ENCODE data around the gene ATRN.

The ATRN gene

DNA sequence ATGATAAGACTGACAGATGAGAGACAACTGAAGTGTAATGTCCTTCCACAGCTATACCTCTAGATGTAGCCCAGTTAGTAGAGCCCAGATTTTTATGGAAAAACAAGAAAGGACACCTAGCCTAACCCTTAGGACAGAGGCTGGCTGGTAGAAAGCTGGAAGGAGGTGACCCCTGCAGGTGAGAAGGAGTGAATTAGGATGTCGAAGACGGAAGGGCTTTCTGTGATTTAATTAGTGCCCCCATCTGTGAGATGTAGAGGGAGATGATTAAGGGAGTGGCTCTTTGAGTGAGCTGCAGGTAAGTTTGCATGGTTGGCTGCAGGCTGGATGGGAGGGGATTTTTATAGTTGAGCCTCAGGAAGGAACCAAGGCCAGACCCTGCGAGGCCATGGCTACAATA, 109.6 kb downstream of the ATRN start:
- Histone ChIP-seq H3K27ac (ENCODE audit: extremely low read depth, low read depth, low read length) (no peak overlapping the region), H3K4me1 (ENCODE audit: control insufficient read depth, insufficient read depth, low read length) (no peaks in the 10 kb centered on the region), H3K36me3 (ENCODE audit: control insufficient read depth in 2 of 2, insufficient read depth in 1 of 2, low read length in 2 of 2) (peaks cover 4 to 47% of the 10 kb centered on the region in 2 experiments), H3K9me3 (ENCODE audit: control insufficient read depth, insufficient read depth, low read depth, low read length) (no peaks in the 10 kb centered on the region), H3K4me3 (ENCODE audit: low read depth, low read length) (no peak overlapping the region)
- TF ChIP-seq ZNF221 (tag by site-specific recombination; IDR thresholded peaks at IDR 0.05; ENCODE audit: borderline replicate concordance) (no peak), ZNF169 (tag by site-specific recombination; IDR thresholded peaks at IDR 0.05) (no peak), HOXC10 (CRISPR knock-in tag; IDR thresholded peaks at IDR 0.05) (no peak), ZNF335 (tag by site-specific recombination; conservative IDR thresholded peaks at IDR 0.05) (no peak)
- CTCF ChIA-PET: interaction anchor here (0.6 to 1.6 kb wide), 4 partner anchors 17 to 142 kb away, joined by 3 to 7 read pairs (median 4); no protein-coding TSS in a partner anchor
- POLR2A ChIA-PET: no interaction called here

DNA sequence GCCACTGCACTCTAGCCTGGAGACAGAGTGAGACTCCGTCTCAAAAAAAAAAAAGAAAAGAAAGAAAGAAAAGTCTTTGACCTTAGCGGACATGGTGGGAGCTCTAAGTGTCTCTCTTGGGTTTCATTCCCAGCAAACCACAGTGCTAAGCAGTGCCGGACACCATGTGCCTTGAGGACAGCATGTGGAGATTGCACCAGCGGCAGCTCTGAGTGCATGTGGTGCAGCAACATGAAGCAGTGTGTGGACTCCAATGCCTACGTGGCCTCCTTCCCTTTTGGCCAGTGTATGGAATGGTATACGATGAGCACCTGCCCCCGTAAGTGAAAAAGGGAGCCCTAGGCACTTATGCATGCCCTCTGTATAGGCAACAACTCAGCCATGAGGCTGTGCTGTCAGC, 112.9 kb downstream of the ATRN start:
- Histone ChIP-seq H3K4me1 (ENCODE audit: control insufficient read depth, insufficient read depth, low read length) (no peaks in the 10 kb centered on the region), H3K27ac (ENCODE audit: extremely low read depth, low read depth, low read length) (no peak overlapping the region), H3K9me3 (ENCODE audit: control insufficient read depth, insufficient read depth, low read depth, low read length) (no peaks in the 10 kb centered on the region), H3K4me3 (ENCODE audit: low read depth, low read length) (no peak overlapping the region), H3K36me3 (ENCODE audit: control insufficient read depth in 2 of 2, insufficient read depth in 1 of 2, low read length in 2 of 2) (peaks cover 9 to 31% of the 10 kb centered on the region in 2 experiments)
- TF ChIP-seq, protein P1, sequence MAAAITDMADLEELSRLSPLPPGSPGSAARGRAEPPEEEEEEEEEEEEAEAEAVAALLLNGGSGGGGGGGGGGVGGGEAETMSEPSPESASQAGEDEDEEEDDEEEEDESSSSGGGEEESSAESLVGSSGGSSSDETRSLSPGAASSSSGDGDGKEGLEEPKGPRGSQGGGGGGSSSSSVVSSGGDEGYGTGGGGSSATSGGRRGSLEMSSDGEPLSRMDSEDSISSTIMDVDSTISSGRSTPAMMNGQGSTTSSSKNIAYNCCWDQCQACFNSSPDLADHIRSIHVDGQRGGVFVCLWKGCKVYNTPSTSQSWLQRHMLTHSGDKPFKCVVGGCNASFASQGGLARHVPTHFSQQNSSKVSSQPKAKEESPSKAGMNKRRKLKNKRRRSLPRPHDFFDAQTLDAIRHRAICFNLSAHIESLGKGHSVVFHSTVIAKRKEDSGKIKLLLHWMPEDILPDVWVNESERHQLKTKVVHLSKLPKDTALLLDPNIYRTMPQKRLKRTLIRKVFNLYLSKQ (tag by site-specific recombination; IDR thresholded peaks at IDR 0.05; ENCODE audit: borderline replicate concordance): no peak
- TF ChIP-seq KLF16 (tag by site-specific recombination; IDR thresholded peaks at IDR 0.05): no peak
- no peak for TF ChIP-seq ZNF629 (tag by site-specific recombination; IDR thresholded peaks at IDR 0.05)
- TF ChIP-seq, protein P2, sequence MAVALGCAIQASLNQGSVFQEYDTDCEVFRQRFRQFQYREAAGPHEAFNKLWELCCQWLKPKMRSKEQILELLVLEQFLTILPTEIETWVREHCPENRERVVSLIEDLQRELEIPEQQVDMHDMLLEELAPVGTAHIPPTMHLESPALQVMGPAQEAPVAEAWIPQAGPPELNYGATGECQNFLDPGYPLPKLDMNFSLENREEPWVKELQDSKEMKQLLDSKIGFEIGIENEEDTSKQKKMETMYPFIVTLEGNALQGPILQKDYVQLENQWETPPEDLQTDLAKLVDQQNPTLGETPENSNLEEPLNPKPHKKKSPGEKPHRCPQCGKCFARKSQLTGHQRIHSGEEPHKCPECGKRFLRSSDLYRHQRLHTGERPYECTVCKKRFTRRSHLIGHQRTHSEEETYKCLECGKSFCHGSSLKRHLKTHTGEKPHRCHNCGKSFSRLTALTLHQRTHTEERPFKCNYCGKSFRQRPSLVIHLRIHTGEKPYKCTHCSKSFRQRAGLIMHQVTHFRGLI (tag by site-specific recombination; IDR thresholded peaks at IDR 0.05): no peak
- TF ChIP-seq, protein P3, sequence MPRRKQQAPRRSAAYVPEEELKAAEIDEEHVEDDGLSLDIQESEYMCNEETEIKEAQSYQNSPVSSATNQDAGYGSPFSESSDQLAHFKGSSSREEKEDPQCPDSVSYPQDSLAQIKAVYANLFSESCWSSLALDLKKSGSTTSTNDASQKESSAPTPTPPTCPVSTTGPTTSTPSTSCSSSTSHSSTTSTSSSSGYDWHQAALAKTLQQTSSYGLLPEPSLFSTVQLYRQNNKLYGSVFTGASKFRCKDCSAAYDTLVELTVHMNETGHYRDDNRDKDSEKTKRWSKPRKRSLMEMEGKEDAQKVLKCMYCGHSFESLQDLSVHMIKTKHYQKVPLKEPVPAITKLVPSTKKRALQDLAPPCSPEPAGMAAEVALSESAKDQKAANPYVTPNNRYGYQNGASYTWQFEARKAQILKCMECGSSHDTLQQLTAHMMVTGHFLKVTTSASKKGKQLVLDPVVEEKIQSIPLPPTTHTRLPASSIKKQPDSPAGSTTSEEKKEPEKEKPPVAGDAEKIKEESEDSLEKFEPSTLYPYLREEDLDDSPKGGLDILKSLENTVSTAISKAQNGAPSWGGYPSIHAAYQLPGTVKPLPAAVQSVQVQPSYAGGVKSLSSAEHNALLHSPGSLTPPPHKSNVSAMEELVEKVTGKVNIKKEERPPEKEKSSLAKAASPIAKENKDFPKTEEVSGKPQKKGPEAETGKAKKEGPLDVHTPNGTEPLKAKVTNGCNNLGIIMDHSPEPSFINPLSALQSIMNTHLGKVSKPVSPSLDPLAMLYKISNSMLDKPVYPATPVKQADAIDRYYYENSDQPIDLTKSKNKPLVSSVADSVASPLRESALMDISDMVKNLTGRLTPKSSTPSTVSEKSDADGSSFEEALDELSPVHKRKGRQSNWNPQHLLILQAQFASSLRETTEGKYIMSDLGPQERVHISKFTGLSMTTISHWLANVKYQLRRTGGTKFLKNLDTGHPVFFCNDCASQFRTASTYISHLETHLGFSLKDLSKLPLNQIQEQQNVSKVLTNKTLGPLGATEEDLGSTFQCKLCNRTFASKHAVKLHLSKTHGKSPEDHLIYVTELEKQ (tag by site-specific recombination; IDR thresholded peaks at IDR 0.05; ENCODE audit: borderline replicate concordance): no peak
- TF ChIP-seq ZNF433 (tag by site-specific recombination; IDR thresholded peaks at IDR 0.05; ENCODE audit: low read depth): no peak
- no peak for TF ChIP-seq BCL11B (tag by site-specific recombination; IDR thresholded peaks at IDR 0.05; ENCODE audit: low read depth)
- no peak for TF ChIP-seq REPIN1 (tag by site-specific recombination; IDR thresholded peaks at IDR 0.05; ENCODE audit: low read depth)
- no peak for TF ChIP-seq ZNF24 (tag by site-specific recombination; IDR thresholded peaks at IDR 0.05)
- no peak for TF ChIP-seq IKZF3 (tag by site-specific recombination; IDR thresholded peaks at IDR 0.05)
- no peak for TF ChIP-seq ZBTB8A (tag by site-specific recombination; IDR thresholded peaks at IDR 0.05)
- TF ChIP-seq ZNF426 (tag by site-specific recombination; IDR thresholded peaks at IDR 0.05): no peak
- TF ChIP-seq ZNF350 (tag by site-specific recombination; IDR thresholded peaks at IDR 0.05): no peak
- TF ChIP-seq ZNF701 (tag by site-specific recombination; IDR thresholded peaks at IDR 0.05): no peak
- TF ChIP-seq ZNF830 (tag by site-specific recombination; IDR thresholded peaks at IDR 0.05; ENCODE audit: low read depth): no peak
- POLR2A ChIA-PET: no interaction called here
- CTCF ChIA-PET: interaction anchor here (1.1 kb wide), 1 partner anchor 20 kb away, joined by 4 read pairs; no protein-coding TSS in a partner anchor
